ENCODE measurements around the gene CDIPT. TPM values are rescaled to one million over a fixed set of nuclear protein-coding genes. Genes with fewer than 3 reads are reported as not detected.
"Not testable (repeated sequence)": the region's sequence is repeated elsewhere in the genome, so short reads cannot be mapped to it uniquely, and the experiment has no call there.

CDIPT gene
- total RNA-seq, 1 experiment from 2014 or later = 47.7 TPM

GRCh38 chr16:29837841-29838240 is 25.2 kb downstream of the CDIPT start:
- in situ Hi-C loops (cut with HindIII; ENCODE audit: low sequenced_read_pairs) = no loop called here
- DNase-seq (ENCODE audit: low spot score) = no peak

GRCh38 chr16:29836623-29837022 is 26.4 kb downstream of the CDIPT start:
- no peak for DNase-seq (ENCODE audit: low spot score)
- in situ Hi-C loops (cut with HindIII; ENCODE audit: low sequenced_read_pairs) = no loop called here

GRCh38 chr16:29835926-29836325 is 27.1 kb downstream of the CDIPT start:
- no peak for DNase-seq (ENCODE audit: low spot score)
- in situ Hi-C loops (cut with HindIII; ENCODE audit: low sequenced_read_pairs) = no loop called here

- no peak for DNase-seq (ENCODE audit: low spot score)
- in situ Hi-C loops (cut with HindIII; ENCODE audit: low sequenced_read_pairs) = no loop called here
Observed at GRCh38 chr16:29834079-29834478, 28.9 kb downstream of the CDIPT start.

GRCh38 chr16:29833219-29833618 is 29.8 kb downstream of the CDIPT start:
- DNase-seq (ENCODE audit: low spot score); in situ Hi-C loops (cut with HindIII; ENCODE audit: low sequenced_read_pairs): not testable (repeated sequence)

- in situ Hi-C loops (cut with HindIII; ENCODE audit: low sequenced_read_pairs) = no loop called here
- peak; percentile 85 for DNase-seq (ENCODE audit: low spot score)
Observed at GRCh38 chr16:29831490-29831889, 31.5 kb downstream of the CDIPT start.

GRCh38 chr16:29830774-29831173 is 32.3 kb downstream of the CDIPT start:
- in situ Hi-C loops (cut with HindIII; ENCODE audit: low sequenced_read_pairs) = no loop called here
- no peak for DNase-seq (ENCODE audit: low spot score)

GRCh38 chr16:29826342-29826695 is 36.7 kb downstream of the CDIPT start:
- no peak for DNase-seq (ENCODE audit: low spot score)
- in situ Hi-C loops (cut with HindIII; ENCODE audit: low sequenced_read_pairs) = no loop called here

- peak; percentile 99 for DNase-seq (ENCODE audit: low spot score)
- in situ Hi-C loops (cut with HindIII; ENCODE audit: low sequenced_read_pairs) = no loop called here
Observed at GRCh38 chr16:29825145-29826044, 37.6 kb downstream of the CDIPT start.

GRCh38 chr16:29824589-29825144 is 38.4 kb downstream of the CDIPT start:
- in situ Hi-C loops (cut with HindIII; ENCODE audit: low sequenced_read_pairs) = no loop called here
- no peak for DNase-seq (ENCODE audit: low spot score)

GRCh38 chr16:29821643-29822115 is 41.3 kb downstream of the CDIPT start:
- in situ Hi-C loops (cut with HindIII; ENCODE audit: low sequenced_read_pairs) = no loop called here
- no peak for DNase-seq (ENCODE audit: low spot score)

GRCh38 chr16:29820730-29821642 is 42.0 kb downstream of the CDIPT start:
- DNase-seq (ENCODE audit: low spot score) = no peak
- in situ Hi-C loops (cut with HindIII; ENCODE audit: low sequenced_read_pairs) = no loop called here

- DNase-seq (ENCODE audit: low spot score) = no peak
- in situ Hi-C loops (cut with HindIII; ENCODE audit: low sequenced_read_pairs) = no loop called here
Observed at GRCh38 chr16:29820271-29820701, 42.7 kb downstream of the CDIPT start, which contains the start of gene MVP. TSS of gene MVP (plus strand) at chr16:29820462. CDS start at chr16:29830550, 10,088 bp downstream.

- DNase-seq (ENCODE audit: low spot score) = no peak
- in situ Hi-C loops (cut with HindIII; ENCODE audit: low sequenced_read_pairs) = no loop called here
Observed at GRCh38 chr16:29819506-29819905, 43.5 kb downstream of the CDIPT start.

GRCh38 chr16:29818082-29818481 is 44.9 kb downstream of the CDIPT start:
- in situ Hi-C loops (cut with HindIII; ENCODE audit: low sequenced_read_pairs) = no loop called here
- no peak for DNase-seq (ENCODE audit: low spot score)

- in situ Hi-C loops (cut with HindIII; ENCODE audit: low sequenced_read_pairs) = no loop called here
- DNase-seq (ENCODE audit: low spot score) = no peak
Observed at GRCh38 chr16:29816694-29817441, 46.2 kb downstream of the CDIPT start.

- in situ Hi-C loops (cut with HindIII; ENCODE audit: low sequenced_read_pairs) = no loop called here
- DNase-seq (ENCODE audit: low spot score) = peak; percentile 99
Observed at GRCh38 chr16:29815793-29816693, 47.0 kb downstream of the CDIPT start, which contains the start of gene PAGR1. TSS of gene PAGR1 (plus strand) at chr16:29816152. CDS start at chr16:29816526, 374 bp downstream.

All from G401 (cell line).